Measurements from ENCODE around the gene TMEM92.

The TMEM92 gene

GRCh38 chr17:50328363-50329325 is 54.4 kb downstream of the TMEM92 start:
- no peak for DNase-seq (ENCODE audit: low read depth in 2 of 2)

GRCh38 chr17:50329716-50330115 is 55.5 kb downstream of the TMEM92 start:
- no peak for DNase-seq (ENCODE audit: low read depth in 2 of 2)

- DNase-seq (ENCODE audit: low read depth in 2 of 2), result no peak
Observed at GRCh38 chr17:50330151-50330775, 56.0 kb downstream of the TMEM92 start.
